ENCODE results near the gene MED15.
"Not testable (repeated sequence)": the region's sequence is repeated elsewhere in the genome, so short reads cannot be mapped to it uniquely, and the experiment has no call there.

Gene MED15

DNA sequence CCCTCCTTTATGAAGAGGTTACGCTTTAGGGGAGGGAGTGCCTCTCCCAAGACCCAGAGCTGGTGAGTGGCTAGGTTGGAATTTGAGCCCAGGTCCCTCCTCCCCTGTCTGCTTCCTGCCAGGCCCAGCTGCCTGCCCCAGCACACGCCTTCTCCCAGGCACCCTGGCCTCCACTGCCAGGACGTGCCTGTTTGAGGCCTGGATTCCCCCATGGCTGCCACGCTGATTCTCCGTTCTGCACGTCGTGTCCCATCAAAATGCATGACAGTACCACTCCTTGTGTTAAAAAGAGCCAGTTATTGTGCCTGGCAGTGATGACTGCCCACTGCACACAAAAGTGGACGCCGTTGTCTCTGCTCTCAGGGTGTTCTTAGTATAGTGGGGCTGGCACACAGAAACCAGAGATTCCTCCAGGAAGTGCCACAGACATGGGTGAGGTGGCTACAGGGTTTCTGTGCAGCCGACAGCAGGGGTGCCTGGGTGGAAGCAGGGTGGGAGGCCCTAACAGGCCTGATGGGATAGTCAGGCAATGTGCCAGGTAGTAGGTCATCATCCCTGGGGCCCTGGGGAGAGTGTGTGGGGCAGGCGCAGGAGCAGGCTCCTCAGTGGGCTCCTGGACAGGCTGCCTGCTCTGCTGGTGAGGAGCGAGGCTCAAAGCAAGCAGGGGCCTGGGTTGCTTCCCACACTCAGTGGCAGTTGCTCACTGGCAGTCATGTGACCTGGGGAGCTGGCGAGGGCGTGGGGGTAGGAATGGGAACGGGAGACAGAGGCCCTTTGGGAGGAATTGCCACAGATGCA, 24.2 kb downstream of the MED15 start:
- DNase-seq (ENCODE audit: low read depth), result peak; percentile 70

- no peak for DNase-seq (ENCODE audit: low read depth)
Measured at GRCh38 chr22:20532256-20532993, 25.0 kb downstream of the MED15 start.

DNA sequence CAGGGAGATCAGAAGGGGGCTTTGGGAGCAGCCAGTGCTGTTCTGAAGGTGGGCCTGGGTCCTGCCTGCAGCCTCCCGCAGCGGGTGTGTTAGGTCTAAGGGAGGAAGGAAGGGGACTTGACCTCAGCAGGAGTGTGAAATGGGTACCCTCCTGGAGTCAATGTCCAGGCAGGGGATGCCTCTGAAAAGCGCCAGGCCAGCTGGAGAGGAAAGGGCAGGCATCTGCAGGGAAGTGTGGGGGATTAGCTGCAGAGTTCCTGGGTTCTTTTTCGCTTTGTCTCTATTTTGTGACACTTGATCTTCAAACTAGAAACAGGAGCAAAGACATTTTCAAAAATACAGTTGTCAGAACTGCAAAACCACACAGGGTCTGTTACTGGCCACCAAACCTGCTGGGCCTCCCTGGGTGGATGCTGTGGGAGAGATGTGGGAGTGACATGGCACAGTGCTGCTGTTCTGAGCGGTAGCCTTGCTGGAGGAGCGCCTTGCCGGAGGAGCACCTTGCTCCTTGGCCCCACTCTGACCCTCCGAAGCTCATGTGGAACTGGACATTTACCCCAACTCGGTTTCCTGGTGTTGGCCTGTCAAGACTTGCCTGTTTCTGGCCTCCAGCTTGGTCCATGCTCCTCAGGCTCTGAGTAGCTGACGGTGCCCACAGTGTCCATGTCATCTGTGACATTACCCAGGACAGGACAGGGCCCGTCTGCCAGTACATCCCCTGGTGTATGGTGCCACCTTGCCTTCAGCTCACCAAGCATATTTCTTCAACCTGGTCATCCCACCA, 25.9 kb downstream of the MED15 start:
- DNase-seq (ENCODE audit: low read depth), result no peak

- DNase-seq (ENCODE audit: low read depth), result no peak
Measured at GRCh38 chr22:20533879-20534265, 26.5 kb downstream of the MED15 start.

- DNase-seq (ENCODE audit: low read depth), result no peak
Measured at GRCh38 chr22:20536590-20537324, 29.3 kb downstream of the MED15 start.

DNA sequence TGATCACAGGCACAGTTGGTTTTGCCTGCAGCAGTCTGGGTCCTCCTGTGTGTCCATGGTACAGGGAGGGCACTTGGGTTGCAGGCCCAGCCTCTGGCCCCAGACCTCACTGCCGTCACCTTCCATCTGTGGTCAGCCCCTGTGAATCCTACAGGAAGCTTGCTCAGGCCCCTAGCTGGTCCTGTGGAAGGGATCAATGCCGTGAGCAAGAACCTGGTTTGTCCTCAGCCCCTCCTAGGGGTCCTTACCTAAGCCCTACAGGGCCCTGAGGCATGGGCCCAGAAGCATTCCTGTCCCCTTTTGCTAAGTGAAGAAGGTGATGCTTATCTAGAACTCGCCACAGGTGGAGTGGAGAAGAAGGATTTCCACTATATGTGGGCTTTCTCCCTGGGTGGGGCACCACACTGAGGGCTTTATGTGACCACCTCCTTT, 29.9 kb downstream of the MED15 start:
- DNase-seq (ENCODE audit: low read depth), result no peak

- no peak for DNase-seq (ENCODE audit: low read depth)
Measured at GRCh38 chr22:20537983-20538382, 30.6 kb downstream of the MED15 start.

- not testable (repeated sequence) for DNase-seq (ENCODE audit: low read depth)
Measured at GRCh38 chr22:20538875-20539274, 31.5 kb downstream of the MED15 start.

DNA sequence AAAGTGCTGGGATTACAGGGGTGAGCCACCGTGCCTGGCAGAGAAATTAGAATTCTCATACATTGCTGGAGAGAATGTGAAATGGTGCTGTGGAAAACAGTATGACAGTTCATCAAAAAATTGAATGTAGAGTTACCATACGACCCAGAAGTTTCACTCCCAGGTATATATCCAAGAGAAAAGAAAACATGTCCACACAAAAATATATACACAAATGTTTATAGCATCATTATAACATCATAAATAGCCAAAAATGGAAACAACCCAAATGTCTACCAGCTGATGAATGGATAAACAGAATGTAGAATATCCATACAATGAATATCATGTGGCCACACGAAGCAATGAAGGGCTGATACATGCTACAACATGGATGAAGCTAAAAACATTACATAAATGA, 34.6 kb downstream of the MED15 start:
- DNase-seq (ENCODE audit: low read depth), result no peak

GRCh38 chr22:20542736-20543135, 35.3 kb downstream of the MED15 start:
- DNase-seq (ENCODE audit: low read depth), result no peak

DNA sequence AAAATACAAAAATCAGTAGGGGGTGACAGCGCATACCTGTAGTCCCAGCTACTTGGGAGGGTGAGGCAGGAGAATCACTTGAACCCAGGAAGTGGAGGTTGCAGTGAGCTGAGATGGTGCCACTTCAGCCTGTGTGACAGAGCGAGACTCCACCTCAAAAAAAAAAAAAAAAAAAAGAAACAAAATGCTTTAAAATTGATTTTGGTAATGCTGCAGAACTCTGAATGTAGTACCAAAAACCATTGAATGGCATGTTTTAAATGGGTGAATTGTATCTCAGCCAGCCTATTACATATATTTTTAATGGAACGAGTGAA, 37.9 kb downstream of the MED15 start:
- not testable (repeated sequence) for DNase-seq (ENCODE audit: low read depth)

DNA sequence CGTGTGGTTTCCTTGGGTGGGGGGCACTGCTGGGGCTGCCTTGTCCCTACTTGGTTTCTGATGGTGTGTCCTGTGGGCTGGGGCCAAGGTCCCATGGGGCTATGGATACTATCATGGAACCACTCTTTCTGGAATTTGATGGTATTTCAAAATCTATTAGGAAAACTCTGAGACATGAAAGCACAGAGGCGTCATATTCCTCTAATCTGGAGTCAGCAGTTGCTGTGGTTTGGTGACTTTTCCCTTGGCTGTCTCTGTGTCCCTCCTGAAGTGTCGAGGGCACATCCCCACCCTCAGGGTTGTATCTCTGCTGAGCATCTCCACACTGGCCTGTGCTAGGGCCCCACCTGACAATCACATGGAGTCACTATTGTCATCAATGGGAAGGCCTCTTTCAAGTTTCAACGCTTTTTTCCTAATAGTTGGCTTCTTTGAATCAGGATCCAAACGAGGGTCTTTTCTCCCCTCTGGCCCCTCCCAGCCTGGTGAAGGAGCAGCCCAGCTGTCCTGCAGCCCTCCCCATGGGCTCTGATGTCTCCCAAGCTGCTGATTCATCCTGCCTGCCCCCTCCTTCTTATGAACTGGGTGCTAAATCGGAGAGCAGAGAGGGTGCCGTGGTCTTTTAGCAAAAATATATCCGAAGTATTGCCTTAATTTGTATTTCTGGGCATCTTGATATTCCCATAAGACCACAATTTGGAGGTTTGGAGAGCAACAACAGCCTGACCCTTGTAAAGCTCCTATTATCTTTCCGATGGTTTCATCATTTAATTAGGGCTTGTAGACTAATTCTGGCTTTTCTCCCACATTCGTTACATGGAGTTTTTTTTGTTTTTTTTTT, 38.5 kb downstream of the MED15 start:
- DNase-seq (ENCODE audit: low read depth), result no peak

DNA sequence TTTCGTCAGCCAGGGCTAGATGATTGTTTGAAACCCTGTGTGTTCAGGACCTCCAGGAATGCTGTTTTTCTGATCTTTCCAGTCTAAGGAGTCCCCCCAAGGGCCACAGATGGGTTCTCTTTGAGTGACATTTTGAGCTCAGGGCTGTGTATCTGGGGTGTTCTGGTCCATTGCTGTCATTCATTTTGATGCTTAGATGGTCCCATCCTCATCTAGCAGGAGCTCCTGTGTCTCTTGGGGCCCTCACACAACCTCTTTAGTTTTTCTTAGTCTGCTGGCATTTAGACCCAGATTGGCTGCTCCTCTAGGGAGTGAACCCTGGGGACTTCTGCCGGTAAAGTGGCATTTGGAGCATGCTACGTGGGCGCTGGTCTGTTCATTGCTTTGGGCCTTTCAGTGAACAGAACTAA, 39.1 kb downstream of the MED15 start:
- no peak for DNase-seq (ENCODE audit: low read depth)

DNA sequence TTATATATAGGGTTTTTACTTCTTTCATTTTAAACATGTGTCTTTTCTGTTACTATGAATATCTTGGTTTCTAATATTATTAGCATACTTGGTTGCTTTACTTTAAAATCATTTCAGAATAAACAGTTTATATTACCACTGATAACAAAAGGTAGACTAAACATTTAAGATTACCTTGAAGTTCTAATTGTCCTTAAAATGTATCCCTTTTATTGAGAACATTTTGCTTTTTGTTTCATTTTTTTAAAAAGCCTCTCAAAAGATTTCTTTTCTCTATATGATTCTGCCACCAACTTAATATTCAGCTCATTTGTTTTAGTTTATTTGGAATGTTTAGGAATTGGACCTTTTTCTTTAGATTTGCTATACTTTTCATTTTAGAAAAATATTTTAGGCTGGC, 39.6 kb downstream of the MED15 start:
- no peak for DNase-seq (ENCODE audit: low read depth)

DNA sequence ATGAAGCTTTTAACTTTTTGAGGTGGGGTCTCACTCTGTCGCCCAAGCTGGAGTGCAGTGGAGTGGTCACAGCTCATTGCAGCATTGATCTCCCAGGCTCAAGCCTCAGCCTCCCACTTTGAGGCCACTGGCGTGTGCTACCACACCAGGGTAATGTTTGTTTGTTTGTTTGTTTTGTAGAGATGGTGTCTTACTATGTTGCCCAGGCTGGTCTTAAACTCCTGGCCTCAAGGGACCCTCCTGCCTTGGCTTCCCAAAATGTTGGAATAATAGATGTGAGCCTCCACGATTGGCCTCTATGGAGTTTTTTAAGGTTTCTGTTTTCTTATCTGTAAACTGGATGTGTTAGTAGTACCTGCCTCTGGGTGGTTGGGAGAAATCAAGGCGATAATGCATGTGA, 41.4 kb downstream of the MED15 start:
- no peak for DNase-seq (ENCODE audit: low read depth)

DNA sequence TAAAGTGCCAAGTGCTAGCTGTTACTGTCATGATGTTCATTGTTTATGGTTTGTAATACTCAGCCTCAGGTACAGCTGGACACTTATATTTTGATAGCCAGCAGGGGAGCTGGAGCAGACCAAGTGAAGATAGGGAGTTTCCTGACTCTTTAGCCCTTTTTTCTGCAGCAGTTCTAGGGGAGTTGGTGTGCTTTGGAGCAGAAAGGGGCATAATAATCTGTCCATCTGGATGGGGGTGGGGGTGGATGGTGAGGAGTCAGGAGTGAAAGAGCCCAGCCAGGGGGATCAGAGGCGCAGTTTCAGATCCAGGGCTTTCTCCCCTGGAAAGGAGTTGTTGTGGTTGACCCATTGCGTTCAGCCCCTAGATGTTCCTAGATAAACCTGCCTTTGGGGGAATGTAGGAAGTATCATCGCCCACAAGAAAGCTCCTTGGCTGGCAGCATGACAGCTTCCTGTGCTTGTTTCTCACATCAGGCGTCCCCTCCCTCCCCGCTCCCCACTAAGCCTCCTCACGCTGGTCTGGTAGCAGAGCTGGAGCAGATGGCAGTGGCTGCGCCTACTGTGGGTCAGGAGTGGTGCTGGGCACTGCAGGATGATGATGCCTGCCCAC, 41.9 kb downstream of the MED15 start:
- no peak for DNase-seq (ENCODE audit: low read depth)

GRCh38 chr22:20550057-20550817, 42.8 kb downstream of the MED15 start:
- DNase-seq (ENCODE audit: low read depth), result no peak

DNA sequence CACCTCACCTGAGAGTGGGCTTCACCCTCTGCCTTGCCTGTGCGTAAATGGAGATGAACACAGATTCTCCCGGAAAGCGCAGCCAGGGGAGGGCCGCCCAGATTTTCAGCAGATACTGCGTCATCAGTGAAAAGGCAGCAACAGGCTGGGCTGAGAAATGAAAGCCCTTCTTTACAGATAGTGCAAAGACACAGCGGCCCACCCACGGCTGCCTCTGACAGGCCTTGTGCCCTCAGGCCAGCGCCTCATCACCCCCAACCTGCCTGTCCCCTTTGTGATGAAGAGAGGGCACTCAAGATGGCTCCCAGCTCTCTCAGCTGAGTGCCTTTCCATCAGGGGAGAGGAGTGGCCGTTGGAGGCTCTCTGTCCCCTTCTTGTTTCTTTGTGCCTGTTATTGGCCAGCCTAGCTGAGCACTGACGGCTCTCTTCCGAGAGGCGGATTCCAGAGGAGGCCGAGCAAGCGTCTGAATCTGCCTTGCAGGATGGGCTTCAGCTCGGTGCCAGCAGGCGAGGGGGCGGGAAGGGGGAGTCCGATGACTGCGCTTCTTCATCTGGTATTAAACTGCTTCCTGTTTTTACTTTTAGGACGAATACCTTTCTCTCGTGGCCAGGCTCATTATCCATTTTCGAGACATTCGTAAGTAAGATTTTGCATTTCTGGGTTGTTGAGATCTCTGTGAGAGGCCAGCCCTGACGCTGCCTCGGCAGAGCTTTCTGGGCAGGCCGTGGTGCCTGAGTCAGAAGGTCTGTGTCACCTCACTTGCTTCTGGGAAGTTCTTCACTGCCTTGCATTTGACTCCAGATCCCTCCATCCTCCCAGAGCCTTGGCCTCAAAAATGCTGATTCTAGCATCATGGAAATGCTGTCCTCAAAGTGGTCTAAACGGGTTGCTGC, 43.7 kb downstream of the MED15 start:
- DNase-seq (ENCODE audit: low read depth), result peak; percentile 92
